ENCODE data around the gene SUN1. TPM values are rescaled to one million over a fixed set of nuclear protein-coding genes. Genes with fewer than 3 reads are reported as not detected.
A peak's percentile ranks its signal among the peaks of the same experiment; 100 is the strongest.
"Not testable (repeated sequence)": the region's sequence is repeated elsewhere in the genome, so short reads cannot be mapped to it uniquely, and the experiment has no call there.

The SUN1 gene
- total RNA-seq, 1 experiment from 2014 or later, result 130 TPM

- DNase-seq (ENCODE audit: low read depth), result no peak
Measured at GRCh38 chr7:802500-803242, 29.6 kb upstream of the SUN1 start.

- DNase-seq (ENCODE audit: low read depth), result no peak
Measured at GRCh38 chr7:803243-803635, 29.0 kb upstream of the SUN1 start.

- DNase-seq (ENCODE audit: low read depth), result not testable (repeated sequence)
Measured at GRCh38 chr7:803796-804195, 28.5 kb upstream of the SUN1 start.

GRCh38 chr7:805261-805660 is 27.0 kb upstream of the SUN1 start:
- no peak for DNase-seq (ENCODE audit: low read depth)

- no peak for DNase-seq (ENCODE audit: low read depth)
Measured at GRCh38 chr7:815284-816216, 16.7 kb upstream of the SUN1 start.

GRCh38 chr7:816300-816750 is 16.0 kb upstream of the SUN1 start:
- DNase-seq (ENCODE audit: low read depth), result peak; percentile 92

GRCh38 chr7:816751-817671 is 15.3 kb upstream of the SUN1 start:
- DNase-seq (ENCODE audit: low read depth), result no peak

GRCh38 chr7:818031-818699 is 14.1 kb upstream of the SUN1 start:
- peak; percentile 46 for DNase-seq (ENCODE audit: low read depth)

- no peak for DNase-seq (ENCODE audit: low read depth)
Measured at GRCh38 chr7:820341-820740, 11.9 kb upstream of the SUN1 start.

- DNase-seq (ENCODE audit: low read depth), result no peak
Measured at GRCh38 chr7:821688-822087, 10.6 kb upstream of the SUN1 start.

GRCh38 chr7:822692-823276 is 9.5 kb upstream of the SUN1 start:
- DNase-seq (ENCODE audit: low read depth), result no peak

GRCh38 chr7:823649-824048 is 8.6 kb upstream of the SUN1 start:
- DNase-seq (ENCODE audit: low read depth), result no peak

GRCh38 chr7:824081-824480 is 8.2 kb upstream of the SUN1 start:
- no peak for DNase-seq (ENCODE audit: low read depth)

GRCh38 chr7:824664-825063 is 7.6 kb upstream of the SUN1 start:
- no peak for DNase-seq (ENCODE audit: low read depth)

GRCh38 chr7:825386-825785 is 6.9 kb upstream of the SUN1 start:
- DNase-seq (ENCODE audit: low read depth), result no peak

- no peak for DNase-seq (ENCODE audit: low read depth)
Measured at GRCh38 chr7:826230-826917, 5.9 kb upstream of the SUN1 start.

GRCh38 chr7:828793-829561 is 3.3 kb upstream of the SUN1 start:
- DNase-seq (ENCODE audit: low read depth), result no peak

- no peak for DNase-seq (ENCODE audit: low read depth)
Measured at GRCh38 chr7:830069-830468, 2.2 kb upstream of the SUN1 start.

GRCh38 chr7:831596-832166 is 595 bp upstream of the SUN1 start:
- DNase-seq (ENCODE audit: low read depth), result peak; percentile 90
